SKM-1 treated with dmso at 0.1 percent for 144 hours (cell line): ENCODE results near the gene HIVEP2.
"Not testable (repeated sequence)": the region's sequence is repeated elsewhere in the genome, so short reads cannot be mapped to it uniquely, and the experiment has no call there.

Source experiments
- DNase-seq: peaks from one replicate; lab custom pipeline; 2025; ENCODE audit not compliant: unreplicated experiment; lab: John Stamatoyannopoulos, UW

Gene HIVEP2, protein sequence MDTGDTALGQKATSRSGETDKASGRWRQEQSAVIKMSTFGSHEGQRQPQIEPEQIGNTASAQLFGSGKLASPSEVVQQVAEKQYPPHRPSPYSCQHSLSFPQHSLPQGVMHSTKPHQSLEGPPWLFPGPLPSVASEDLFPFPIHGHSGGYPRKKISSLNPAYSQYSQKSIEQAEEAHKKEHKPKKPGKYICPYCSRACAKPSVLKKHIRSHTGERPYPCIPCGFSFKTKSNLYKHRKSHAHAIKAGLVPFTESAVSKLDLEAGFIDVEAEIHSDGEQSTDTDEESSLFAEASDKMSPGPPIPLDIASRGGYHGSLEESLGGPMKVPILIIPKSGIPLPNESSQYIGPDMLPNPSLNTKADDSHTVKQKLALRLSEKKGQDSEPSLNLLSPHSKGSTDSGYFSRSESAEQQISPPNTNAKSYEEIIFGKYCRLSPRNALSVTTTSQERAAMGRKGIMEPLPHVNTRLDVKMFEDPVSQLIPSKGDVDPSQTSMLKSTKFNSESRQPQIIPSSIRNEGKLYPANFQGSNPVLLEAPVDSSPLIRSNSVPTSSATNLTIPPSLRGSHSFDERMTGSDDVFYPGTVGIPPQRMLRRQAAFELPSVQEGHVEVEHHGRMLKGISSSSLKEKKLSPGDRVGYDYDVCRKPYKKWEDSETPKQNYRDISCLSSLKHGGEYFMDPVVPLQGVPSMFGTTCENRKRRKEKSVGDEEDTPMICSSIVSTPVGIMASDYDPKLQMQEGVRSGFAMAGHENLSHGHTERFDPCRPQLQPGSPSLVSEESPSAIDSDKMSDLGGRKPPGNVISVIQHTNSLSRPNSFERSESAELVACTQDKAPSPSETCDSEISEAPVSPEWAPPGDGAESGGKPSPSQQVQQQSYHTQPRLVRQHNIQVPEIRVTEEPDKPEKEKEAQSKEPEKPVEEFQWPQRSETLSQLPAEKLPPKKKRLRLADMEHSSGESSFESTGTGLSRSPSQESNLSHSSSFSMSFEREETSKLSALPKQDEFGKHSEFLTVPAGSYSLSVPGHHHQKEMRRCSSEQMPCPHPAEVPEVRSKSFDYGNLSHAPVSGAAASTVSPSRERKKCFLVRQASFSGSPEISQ (N-terminal part only)

DNA sequence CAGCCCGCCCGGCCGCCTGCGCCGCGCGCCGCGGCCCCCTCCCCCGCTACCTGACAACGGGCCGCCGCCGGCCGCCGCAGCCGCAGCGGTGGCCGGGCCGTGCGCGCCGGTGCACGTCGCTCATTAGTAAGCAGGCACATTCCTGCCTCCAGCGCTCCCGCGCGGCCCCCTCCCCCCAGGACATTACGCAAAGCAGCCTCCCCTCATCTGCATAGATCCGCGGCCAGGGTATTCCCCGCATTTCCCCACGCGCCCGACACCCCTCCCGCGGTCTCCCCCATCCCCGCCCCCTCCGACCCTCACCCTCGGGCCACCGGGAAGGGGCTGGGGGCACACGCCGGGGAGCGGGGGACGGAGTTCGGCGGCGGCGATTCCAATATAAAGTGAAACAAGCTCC is at the start of gene HIVEP2:
Gene HIVEP2, minus strand, starts transcription at position 128 of the 397 bp plus-strand sequence. CDS start 170,438 bp downstream, outside the sequence.
- DNase-seq = peak; percentile 27

DNA sequence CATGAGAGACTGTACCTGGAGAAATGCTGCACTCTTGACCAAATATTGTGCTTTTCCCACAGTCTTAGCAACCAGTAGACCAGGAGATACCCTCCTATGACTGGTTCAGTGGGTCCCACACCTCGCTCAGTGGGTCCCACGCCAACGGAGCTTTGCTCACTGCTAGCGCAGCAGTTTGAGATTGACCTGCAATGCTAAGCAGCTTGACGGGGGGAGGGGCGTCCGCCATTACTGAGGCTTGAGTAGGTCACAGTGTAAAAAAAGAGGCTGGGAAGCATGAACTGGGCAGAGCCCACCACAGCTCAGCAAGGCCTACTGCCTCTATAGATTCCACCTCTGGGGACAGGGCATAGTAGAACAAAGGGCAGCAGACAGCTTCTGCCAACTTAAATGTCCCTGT is 49.0 kb upstream of the HIVEP2 start:
- no peak for DNase-seq

DNA sequence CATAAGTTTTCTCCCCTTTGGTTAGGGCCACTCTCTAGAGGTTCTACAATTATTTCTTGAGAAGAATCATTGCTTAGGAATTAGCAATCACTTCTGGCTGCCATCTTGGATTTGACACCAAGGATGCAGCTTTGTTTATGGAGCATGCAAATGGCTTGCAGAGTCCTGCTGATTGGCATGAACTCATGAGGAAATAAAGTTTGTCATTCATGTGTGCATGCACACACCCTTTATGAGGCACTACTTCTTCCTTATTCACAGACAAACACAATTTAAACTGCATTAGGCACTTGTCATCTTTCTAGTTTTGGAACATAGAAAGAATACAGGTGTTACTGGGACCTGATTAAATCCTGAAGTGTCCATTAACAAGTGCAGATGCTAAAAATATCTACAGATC is 42.5 kb upstream of the HIVEP2 start:
- no peak for DNase-seq

DNA sequence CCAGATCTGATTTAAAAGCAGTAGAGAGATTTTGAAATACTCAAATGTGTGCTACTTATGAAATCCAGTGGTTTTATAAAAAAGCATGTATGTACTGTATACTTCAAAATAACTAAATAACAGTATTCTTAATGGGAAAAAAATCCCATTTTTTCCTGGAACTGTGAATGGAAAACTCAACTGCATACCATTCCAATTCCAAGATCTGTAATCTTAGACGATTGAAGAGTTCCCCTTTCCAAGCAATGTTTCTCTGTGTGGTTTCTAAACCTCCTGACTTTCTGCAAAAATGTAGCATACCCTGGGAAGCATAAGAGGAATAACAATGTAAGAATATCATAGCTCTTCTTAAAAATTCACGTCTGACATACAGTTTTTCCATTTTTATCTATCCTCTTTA is 40.3 kb upstream of the HIVEP2 start:
- no peak for DNase-seq

DNA sequence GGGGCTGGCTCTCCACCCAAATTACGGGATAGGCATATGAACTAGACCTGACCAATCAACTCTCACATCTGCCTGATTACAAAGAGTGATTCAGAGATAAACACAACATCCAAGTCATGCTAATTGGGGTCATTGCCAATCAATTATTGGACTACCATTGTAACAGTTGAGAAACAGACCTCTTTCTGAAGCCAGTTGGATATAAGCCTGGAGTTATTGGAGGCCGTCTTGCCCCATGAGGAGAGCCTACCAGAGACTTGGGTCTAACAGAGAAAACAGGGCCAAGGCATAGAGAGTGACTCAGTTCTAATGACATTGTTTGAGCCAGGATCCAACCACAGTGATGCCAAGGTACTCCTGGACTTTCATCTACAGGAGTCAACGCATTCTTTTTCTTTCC is 39.4 kb upstream of the HIVEP2 start:
- DNase-seq = no peak

DNA sequence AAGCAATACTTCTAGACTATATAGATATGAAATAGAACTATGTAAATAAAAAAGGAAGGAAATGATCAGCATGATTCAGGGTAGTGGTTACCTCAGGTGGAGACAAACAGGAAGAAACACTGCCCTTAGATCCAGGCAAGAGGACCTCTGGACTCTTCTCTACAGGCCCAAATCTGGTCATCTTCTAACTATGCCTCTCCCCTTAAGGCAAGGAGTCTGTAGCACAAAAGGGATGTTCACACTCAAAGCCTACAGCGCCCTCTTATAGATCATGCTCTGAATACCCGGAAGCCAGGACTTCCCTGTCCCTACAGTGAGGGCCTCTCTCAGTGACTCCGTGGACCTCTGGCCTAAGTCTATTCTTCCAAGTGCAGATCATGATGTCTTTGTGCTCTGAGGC is 30.4 kb upstream of the HIVEP2 start:
- DNase-seq = no peak

DNA sequence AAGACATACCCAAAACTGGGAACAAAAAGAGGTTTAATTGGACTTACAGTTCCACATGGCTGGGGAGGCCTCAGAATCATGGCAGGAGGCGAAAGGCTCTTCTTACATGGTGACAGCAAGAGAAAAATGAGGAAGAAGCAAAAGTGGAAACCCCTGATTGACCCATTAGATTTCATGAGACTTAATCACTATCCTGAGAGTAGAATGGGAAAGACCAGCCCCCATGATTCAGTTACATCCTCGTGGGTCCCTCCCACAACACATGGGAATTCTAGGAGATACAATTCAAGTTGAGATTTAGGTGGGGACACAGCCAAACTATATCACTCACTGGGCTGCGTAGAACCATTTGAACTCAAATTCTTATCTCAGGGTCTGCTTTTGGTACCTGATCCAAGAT is 26.0 kb upstream of the HIVEP2 start:
- not testable (repeated sequence) for DNase-seq

DNA sequence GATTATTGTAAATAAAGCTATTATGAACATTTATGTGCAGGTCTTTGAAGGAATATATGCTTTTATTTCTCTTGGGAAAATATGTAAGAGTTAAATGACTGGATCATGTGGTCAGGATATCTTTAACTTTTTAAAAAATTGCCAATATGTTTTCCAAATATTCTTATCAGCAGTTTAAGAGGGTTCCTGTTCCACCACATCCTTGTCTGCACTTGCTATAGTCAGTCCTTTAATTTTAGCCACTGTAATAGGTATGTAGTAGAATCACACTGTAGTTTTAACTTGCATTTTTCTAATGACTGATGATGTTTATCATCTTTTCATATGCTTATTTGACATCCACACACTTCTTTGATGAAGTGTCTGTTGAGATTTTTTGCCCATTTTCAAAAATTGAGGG is 23.6 kb upstream of the HIVEP2 start:
- no peak for DNase-seq

DNA sequence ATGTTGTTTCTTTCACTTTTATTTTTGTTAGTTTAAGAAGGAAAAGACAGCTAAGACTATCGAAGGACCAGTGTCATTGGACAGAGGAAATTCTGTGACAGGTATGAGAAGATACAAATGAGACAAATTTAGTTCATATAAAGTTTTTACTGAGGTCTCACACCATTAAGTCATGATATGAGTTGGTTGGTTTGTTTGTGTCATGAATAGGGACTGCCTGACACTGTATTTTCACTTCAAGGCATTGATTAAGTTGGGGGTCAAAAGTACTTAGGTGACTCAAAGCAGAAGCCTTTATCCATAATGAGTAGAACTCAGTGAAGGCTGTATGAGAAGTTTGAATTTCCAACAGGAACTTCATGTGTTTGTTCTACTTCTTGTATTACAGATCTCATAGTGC is 21.3 kb upstream of the HIVEP2 start:
- DNase-seq = no peak

DNA sequence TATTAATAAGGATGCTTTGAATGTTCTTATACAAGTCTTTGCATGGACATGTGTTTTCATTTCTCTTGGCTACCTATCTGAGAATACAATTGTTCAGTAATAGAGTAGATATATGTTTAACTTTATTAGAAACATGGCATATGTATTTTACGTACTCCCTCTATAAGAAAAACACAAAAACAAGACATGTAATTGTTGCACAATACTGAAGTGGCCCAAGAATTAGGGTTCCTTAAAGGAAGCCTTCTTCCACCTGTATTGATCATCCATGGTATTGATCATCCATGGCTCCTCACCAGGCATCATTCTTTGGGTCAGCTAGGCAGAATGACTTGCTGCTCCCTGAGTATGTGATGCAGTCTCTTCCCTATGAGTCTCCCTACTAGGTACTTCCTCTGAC is 20.2 kb upstream of the HIVEP2 start:
- no peak for DNase-seq

DNA sequence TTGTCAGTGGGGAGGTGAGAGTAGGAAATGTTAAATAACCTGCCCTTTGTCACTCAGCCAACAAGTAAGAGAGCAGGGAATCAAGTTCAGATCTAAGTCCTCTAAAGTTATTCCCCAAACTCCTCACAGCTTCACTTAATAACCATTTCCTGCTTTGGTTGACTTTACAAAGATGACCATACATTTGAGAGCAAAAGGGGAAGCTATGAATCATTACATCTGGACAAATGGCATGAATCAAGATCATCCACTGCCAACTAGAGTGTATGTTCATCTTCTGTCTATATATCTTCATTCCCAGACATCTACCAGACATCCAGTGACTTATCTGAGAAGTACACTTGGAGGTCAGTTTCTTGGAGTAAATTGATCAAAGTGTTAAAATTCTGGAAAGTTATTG is 15.1 kb upstream of the HIVEP2 start:
- no peak for DNase-seq

DNA sequence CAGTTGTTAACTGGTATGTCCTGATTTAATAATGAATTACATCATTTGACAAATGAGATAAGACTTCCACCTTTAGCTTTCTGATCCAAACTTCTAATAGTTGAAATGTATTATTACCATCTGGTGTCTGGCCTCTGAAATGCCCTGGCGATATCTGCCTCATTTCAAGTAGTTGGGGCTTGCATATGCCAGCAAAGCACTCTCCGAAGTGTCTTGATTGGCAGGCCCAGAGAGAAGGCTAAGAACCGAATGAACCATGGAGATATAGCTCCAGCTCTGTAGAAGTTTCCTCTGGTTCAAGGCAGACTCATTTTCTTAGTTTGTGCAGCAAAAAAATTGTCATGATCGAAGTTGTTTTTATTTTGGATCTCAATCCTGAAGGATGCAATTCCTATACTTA is 13.4 kb upstream of the HIVEP2 start:
- no peak for DNase-seq

DNA sequence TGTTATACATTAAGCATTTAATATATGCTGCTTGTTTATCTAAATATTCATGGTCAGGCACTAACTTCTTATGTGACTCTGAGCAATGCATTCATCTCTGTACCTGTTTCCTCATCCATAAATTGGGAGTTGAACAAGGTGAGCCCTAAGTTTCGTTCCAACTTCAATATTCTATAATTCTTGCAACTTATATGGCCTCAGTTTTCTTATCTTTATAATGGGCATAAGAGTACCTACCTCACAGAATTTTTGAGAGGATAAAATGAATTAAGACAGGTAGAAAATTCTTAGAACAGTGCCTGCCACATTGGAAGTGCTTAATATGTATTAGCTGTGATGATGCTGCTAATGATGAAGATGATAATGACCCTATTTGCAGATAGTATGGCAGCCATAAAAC is 11.8 kb upstream of the HIVEP2 start:
- DNase-seq = no peak

DNA sequence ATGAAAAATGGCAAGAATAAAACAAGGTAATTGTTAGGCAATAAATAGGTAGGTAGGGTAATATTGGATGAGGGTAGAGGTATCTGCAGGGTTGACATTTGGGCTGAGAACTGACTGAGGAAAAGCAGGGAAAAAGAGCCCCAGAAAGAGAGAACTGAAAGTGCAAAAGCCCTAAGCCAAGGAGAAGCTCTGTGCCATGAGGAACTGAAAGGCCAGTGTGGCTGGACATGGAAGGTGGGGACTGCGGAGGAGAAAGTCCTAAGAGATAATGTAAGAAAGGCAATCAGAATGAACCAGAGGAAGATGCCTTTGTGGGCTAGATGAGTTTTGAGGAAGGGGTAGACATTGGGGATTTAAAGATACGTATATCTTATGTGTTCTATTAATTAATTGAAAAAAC is 9.9 kb upstream of the HIVEP2 start:
- peak; percentile 57 for DNase-seq

DNA sequence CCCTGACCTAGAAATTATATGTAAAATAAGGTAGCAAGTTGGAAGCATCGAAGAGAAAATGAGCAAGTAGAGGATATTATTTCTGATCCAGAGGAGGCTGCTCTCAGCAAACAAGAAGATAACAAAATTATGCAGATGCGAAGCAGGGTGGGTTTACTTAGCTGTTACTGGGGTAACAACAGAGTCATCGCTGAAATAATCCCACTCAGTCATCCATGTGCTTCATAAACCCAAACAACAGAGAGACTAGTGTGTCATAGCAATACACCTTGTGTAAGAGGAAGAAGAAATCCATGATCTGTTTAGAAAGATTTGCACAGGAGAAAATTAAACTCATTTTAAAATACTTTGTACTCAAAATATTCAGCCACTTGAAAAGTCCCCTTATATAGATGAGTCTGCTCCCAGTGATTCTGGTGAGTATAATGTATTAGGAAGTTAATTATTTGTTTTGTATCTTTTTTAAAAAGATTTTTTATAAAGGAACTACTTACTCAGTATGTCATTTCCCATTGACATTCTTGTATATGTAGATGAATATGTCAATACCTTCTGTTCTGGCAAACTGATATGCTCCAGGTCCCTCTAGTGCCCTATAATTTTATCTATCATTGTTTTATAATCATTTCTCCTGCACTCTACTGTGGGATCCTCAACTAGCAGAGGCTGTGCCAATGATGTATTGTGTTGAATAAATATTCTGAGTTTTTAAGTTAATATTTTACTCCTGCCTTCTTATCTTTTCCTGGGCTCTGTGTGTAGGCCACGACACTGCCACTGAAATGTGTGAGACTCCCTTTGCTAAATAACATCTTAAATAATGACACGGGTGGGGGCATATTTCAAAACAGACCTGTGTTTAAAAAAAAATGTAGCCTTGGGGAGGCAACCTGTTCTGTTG is 8.6 kb upstream of the HIVEP2 start:
- no peak for DNase-seq

DNA sequence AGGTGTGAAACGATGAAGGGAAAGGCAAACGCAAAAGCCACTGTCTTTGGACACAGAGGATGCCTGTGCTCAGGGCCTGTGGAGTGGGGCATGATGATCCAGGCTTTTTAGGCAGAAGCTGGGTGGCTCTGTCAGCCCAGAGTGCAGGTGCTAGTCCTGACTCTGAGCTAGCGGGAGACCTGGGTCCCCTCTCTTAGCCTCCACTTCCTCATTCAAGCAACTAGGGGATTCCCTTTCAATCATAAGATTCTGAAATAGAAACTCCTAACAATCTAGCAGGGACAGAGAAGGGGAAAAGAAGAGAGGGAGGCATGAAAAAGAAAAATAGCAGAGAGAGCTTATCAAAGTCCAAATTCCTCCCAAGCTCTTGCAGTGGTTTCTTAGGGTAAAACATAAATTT is 7.6 kb upstream of the HIVEP2 start:
- no peak for DNase-seq

DNA sequence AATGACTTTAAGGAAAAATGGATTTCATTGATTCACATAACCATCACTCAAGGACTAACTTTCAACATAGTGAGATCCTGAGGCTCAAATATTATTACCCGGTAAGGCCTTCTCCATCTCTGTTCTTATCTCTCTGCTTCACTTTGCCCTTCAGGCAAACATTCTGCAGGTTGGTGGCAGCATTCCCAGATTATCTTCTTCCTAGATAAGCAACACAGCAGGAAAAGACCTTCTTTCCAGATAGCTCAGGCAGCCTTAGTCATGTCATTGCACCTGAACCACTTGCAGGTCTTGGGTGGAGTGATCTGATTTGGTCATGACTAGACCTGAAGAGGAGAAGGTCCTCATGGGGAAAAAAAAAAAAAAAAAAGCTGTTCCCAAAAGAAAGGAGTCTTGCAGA is 5.3 kb upstream of the HIVEP2 start:
- no peak for DNase-seq

DNA sequence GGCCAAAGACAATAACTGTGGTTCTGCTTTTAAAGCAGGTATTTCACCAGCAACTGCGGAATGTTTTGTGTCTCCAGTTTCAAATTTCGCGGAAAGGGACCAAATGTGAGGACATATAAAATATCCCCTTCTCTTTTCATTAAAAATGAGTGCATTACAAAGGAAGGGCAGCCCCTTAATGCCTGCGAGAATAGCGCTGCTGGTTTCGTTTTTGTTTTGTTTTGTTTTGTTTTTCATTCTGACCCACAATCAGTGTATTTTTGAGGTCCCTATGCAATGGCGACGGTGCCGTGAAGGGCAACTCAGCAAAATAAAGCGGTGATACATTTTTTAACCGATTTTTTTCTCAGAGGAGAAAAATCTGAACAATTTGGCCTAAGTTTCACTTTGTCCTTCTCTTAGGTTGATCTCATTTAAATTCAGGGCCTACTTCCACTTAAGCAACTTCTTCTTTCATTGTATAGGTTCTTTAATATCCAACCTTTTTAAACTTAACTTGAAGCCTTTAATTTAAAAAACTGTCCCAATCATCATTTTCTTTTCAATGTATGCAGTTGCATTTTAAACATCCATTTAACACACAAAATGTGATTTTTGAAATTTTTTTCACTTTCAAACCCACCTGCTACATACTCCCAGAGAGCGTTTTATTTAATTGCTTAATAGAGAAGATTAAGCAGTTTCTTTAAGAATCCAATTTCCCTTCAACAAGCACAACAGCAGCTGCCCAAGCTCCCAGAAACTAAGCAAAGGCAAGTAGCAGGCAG is 2.9 kb upstream of the HIVEP2 start:
- no peak for DNase-seq

DNA sequence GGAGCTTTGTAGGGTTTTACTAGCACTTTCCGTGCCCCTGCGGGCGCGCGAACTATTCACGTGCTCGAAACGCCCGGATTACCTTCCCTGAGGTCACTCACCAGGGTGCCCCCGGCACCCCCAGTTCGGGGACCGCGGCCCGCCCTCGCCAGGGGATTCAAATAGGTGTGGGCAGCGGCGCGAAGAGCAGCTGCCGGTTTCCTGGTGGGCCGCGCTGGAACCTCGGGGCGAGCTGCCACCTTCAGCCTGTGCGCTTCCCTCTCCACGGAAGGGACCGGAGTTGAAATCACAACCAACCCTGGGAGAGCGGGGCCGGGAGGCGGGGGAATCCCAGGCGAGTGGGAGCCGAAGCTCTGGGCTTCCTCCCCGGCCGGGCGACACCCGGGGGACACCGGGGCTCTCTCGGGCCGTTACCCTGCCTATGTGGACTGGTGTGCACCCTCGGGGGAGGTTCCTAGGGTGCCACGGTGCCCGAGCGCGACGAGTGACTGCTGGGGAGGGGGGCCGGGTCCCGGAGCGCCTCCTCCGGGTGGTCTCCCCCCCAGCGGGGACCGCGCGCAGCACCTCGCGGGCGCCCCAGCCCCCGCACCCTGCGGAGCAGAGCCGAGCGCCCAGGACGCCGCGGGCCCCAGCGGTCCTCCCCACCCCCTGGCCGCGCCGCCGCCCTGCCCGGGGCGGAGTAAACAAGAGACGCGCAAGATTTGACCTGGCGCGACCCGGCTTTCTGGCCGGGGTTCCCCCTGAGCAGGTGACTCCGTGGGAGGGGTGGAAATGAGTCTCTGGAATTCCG is 2.1 kb upstream of the HIVEP2 start:
- no peak for DNase-seq
